Hepatocyte (in vitro differentiated cells): ENCODE measurements around the gene SPATA32. TPM values are rescaled to one million over a fixed set of nuclear protein-coding genes. Genes with fewer than 3 reads are reported as not detected.
A peak's percentile ranks its signal among the peaks of the same experiment; 100 is the strongest.

Source experiments
- DNase-seq: peaks from one replicate; pipeline ENCODE4 v3.0.0-alpha.2; 2016; ENCODE audit warnings: low spot score
- H2AFZ ChIP-seq: fragments of 200-600 bp; sonication (generic); 2 replicates; pipeline ENCODE4 v1.6.0; 2016; ENCODE audit warnings: antibody characterized with exemption, mild to moderate bottlenecking
- H3K27ac ChIP-seq: fragments of 200-600 bp; sonication (generic); 2 replicates; pipeline ENCODE4 v1.5.1; 2016; ENCODE audit warnings: mild to moderate bottlenecking
- H3K27me3 ChIP-seq: fragments of 200-600 bp; sonication (generic); 2 replicates; pipeline ENCODE4 v1.6.1; 2016
- H3K36me3 ChIP-seq: fragments of 200-600 bp; sonication (generic); replicated peaks from 2 replicates; pipeline ENCODE4 v1.5.1; 2016; ENCODE audit warnings: low read depth; ENCODE audit not compliant: insufficient read depth
- H3K4me1 ChIP-seq: fragments of 200-600 bp; sonication (generic); 2 replicates; pipeline ENCODE4 v1.5.1; 2016; ENCODE audit warnings: mild to moderate bottlenecking, moderate library complexity; ENCODE audit not compliant: insufficient read depth
- H3K4me2 ChIP-seq: fragments of 200-600 bp; sonication (generic); 2 replicates; pipeline ENCODE4 v1.6.0; 2016
- H3K4me3 ChIP-seq: fragments of 200-600 bp; sonication (generic); 2 replicates; pipeline ENCODE4 v1.5.1; 2016; ENCODE audit warnings: mild to moderate bottlenecking
- H3K79me2 ChIP-seq: fragments of 200-600 bp; sonication (generic); 2 replicates; pipeline ENCODE4 v1.6.0; 2017; ENCODE audit warnings: mild to moderate bottlenecking
- H3K9me2 ChIP-seq: fragments of 200-600 bp; sonication (generic); replicated peaks from 2 replicates; pipeline ENCODE4 v1.6.0; 2017; ENCODE audit warnings: mild to moderate bottlenecking; ENCODE audit not compliant: insufficient read depth
- H3K9me3 ChIP-seq: fragments of 200-600 bp; sonication (generic); 2 replicates; pipeline ENCODE4 v1.5.1; 2016; ENCODE audit warnings: low read depth, mild to moderate bottlenecking
- H4K20me1 ChIP-seq: fragments of 200-600 bp; sonication (generic); 2 replicates; pipeline ENCODE4 v1.6.0; 2016; ENCODE audit warnings: mild to moderate bottlenecking; ENCODE audit not compliant: insufficient read depth, poor library complexity, severe bottlenecking
- EZH2 ChIP-seq: fragments of 200-600 bp; sonication (generic); IDR thresholded peaks from 2 replicates; pipeline ENCODE4 v1.6.1; 2016; ENCODE audit warnings: antibody characterized with exemption, mild to moderate bottlenecking, borderline replicate concordance
- EZH2phosphoT487 ChIP-seq: fragments of 200-600 bp; sonication (generic); IDR thresholded peaks from one replicate; pipeline ENCODE4 v1.6.1; 2018; ENCODE audit warnings: antibody characterized with exemption, mild to moderate bottlenecking, low read depth, moderate library complexity; ENCODE audit not compliant: unreplicated experiment, severe bottlenecking
- WGBS: methylation state at CpG from one replicate; pipeline ENCODE4 v1.1.6; 2016; ENCODE audit warnings: low lambda C conversion rate; ENCODE audit errors: missing lambda C conversion rate; 5-methylcytosine and 5-hydroxymethylcytosine counted together
- polyA plus RNA-seq: library from polyadenylated mRNA; unstranded; fragments of >200 nt; fragmentation: Nextera tagmentation; extraction: Ambion mirVana; gene quantifications from 2 replicates; pipeline ENCODE4 v1.2.1, GENCODE V29; 2016
- total RNA-seq: library from RNA; depleted of rRNA; stranded (reverse); fragments of >200 nt; gene quantifications from 2 replicates; pipeline ENCODE4 v1.2.3, GENCODE V29; 2014
- TF ChIP-seq, protein P1 (sequence below): fragments of 200-600 bp; sonication (generic); IDR thresholded peaks from 2 replicates; pipeline ENCODE4 v1.5.1; 2016; ENCODE audit warnings: antibody characterized with exemption, mild to moderate bottlenecking; ENCODE audit not compliant: poor library complexity

The SPATA32 gene
- total and polyA plus RNA-seq, 2 experiments from 2014 or later, result 0.31 TPM; not detected in 1

DNA sequence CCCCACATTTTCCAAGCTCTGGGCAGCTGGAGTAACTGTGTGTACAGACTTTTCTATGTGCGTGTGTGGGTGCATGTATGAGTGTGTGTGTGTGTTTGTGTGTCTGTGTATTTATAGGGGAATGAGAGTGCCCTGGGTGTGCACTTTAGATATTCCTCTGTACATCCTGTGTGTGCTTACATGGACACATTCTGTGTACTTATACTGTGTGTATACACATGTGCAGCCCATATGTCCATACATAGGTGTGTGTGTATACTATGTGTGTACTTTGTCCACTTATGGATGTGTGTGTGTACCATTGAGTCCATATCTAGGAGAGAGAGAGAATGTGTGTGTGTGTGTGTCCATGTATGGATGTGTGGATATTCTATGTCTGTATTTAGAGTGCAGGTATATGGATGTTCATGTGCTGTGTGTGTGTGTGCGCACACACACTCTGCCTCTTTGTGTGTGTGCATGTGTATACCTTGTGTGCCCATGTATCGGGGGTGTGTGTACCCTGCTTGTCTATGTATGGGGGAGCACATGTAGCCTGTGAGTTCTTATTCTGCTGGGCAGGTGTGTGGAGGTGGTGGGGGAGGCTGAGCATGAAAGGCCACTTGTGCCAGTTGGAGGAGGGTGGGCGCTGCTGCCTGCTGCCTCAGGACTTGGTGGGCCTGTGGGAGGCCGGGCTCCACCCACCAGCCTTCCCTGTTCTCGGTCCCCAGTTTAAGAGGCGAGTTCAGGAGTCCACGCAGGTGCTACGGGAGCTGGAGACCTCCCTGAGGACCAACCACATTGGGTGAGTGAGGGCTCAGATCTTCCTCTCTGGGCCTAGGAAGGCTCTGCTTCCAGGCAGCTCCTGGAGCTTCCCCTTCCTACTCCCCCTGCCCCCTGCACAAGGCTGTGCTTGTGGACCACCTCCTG, 29.1 kb downstream of the SPATA32 start:
- Histone ChIP-seq H3K4me1 (peaks cover 13% of the 10 kb centered on the region), H3K4me3 (no peak overlapping the region), H4K20me1 (no peaks in the 10 kb centered on the region), H3K79me2 (no peaks in the 10 kb centered on the region), H3K27ac (no peak overlapping the region), H2AFZ (no peak overlapping the region), H3K9me2 (no peaks in the 10 kb centered on the region), H3K36me3 (no peaks in the 10 kb centered on the region), H3K9me3 (no peaks in the 10 kb centered on the region), H3K4me2 (no peak overlapping the region), H3K27me3 (no peaks in the 10 kb centered on the region)
- TF ChIP-seq EZH2 (no peak), EZH2phosphoT487 (no peak)
- TF ChIP-seq, protein P1, sequence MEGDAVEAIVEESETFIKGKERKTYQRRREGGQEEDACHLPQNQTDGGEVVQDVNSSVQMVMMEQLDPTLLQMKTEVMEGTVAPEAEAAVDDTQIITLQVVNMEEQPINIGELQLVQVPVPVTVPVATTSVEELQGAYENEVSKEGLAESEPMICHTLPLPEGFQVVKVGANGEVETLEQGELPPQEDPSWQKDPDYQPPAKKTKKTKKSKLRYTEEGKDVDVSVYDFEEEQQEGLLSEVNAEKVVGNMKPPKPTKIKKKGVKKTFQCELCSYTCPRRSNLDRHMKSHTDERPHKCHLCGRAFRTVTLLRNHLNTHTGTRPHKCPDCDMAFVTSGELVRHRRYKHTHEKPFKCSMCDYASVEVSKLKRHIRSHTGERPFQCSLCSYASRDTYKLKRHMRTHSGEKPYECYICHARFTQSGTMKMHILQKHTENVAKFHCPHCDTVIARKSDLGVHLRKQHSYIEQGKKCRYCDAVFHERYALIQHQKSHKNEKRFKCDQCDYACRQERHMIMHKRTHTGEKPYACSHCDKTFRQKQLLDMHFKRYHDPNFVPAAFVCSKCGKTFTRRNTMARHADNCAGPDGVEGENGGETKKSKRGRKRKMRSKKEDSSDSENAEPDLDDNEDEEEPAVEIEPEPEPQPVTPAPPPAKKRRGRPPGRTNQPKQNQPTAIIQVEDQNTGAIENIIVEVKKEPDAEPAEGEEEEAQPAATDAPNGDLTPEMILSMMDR, result no peak
- no peak for DNase-seq
- 94% methylated on average over 9 of the region's 9 CpGs for WGBS

DNA sequence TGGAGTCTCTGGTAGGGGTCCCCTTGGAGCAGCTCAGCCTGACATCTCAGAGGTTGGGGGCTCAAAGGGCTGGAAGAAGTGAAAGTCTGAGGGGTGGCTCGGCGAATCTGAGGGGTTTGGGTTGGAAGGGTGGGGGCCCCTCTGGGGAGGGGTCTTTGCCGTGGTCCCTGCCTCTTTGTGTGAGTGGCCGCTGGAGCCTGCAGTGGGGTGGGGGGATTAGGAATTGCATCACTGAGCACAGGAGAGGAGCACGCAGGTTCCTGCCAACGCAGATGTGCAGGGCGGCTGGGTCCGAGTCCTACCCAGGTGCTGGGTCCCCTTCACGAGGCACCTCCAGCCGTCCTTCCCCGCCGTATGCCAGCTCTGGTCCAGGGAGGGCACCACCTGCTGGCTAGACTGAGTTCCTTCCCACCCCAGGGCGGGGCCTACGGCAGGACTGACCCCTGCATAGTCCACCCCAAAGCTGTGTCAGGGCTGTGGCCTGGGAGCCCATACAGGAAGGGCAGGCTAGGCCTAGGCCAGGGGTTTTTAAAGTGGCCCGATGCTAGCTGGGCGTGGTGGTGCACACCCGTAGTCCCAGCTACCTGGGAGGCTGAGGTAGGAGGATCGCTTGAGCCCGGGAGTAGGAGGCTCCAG, 30.3 kb downstream of the SPATA32 start:
- H2AFZ ChIP-seq, result no peak overlapping the region
- H3K9me2 ChIP-seq, result no peaks in the 10 kb centered on the region
- no peaks in the 10 kb centered on the region for H3K27me3 ChIP-seq
- H3K4me1 ChIP-seq, result peaks cover 13% of the 10 kb centered on the region
- DNase-seq, result no peak
- no peak overlapping the region for H3K4me3 ChIP-seq
- TF ChIP-seq EZH2phosphoT487, result no peak
- TF ChIP-seq, protein P1, result peak; percentile 29
- no peak for TF ChIP-seq EZH2
- no peaks in the 10 kb centered on the region for H4K20me1 ChIP-seq
- 76% methylated on average over 17 of the region's 19 CpGs for WGBS
- H3K27ac ChIP-seq, result no peak overlapping the region
- no peaks in the 10 kb centered on the region for H3K36me3 ChIP-seq
- no peak overlapping the region for H3K4me2 ChIP-seq
- no peaks in the 10 kb centered on the region for H3K79me2 ChIP-seq
- no peaks in the 10 kb centered on the region for H3K9me3 ChIP-seq

DNA sequence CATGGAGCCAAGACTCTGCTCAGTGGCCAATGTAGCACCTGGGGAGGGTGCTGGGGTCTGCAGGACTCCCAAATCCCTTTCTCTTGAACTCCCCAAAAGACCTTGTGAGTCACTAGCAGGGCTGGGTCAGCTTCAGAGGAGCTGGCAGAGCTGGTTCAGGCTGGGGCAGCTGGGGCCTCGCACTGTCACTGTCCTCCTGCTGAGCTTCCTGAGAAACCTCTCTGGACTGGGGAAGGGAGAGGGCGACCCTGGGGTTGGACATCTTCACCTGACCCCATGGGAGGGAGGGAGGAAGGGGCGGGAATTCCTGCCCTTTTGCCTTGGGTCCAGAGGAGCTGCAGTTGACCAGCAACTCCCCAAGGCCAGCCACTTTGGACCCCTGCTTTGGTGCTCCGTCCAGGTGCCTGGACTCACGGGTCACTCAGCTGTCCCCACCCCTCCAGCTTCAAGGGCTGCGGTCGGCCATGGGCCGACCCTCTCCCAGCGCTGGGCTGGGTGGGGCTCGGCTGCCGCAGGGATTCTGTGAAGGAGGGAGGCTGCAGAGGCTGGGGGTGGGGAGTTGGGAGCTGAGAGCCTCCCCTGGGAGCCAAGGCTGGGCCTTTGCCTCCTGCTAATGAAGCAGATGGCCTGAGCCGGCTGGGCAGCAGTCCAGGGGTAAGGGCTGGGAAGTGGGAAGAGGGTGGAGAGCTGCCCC, 31.0 kb downstream of the SPATA32 start:
- Histone ChIP-seq H4K20me1 (no peaks in the 10 kb centered on the region), H3K4me1 (peaks cover 13% of the 10 kb centered on the region), H3K9me2 (no peaks in the 10 kb centered on the region), H3K27ac (no peak overlapping the region), H3K79me2 (no peaks in the 10 kb centered on the region), H2AFZ (no peak overlapping the region), H3K27me3 (no peaks in the 10 kb centered on the region), H3K4me3 (no peak overlapping the region), H3K9me3 (no peaks in the 10 kb centered on the region), H3K36me3 (no peaks in the 10 kb centered on the region), H3K4me2 (no peak overlapping the region)
- no peak for DNase-seq
- TF ChIP-seq, protein P1, result no peak
- TF ChIP-seq EZH2phosphoT487 (no peak), EZH2 (no peak)
- 46% methylated on average over 11 of the region's 12 CpGs for WGBS
